Breast epithelium (tissue), 4 donors: ENCODE measurements around the gene ACADVL. TPM values are rescaled to one million over a fixed set of nuclear protein-coding genes. Genes with fewer than 3 reads are reported as not detected.
"Not testable (repeated sequence)": the region's sequence is repeated elsewhere in the genome, so short reads cannot be mapped to it uniquely, and the experiment has no call there.

ENCODE experiments used
- DNase-seq, 2 donors: peaks; one replicate each; pipeline ENCODE4 v3.0.0-alpha.2; 2019; ENCODE audit warnings: low spot score in 2 of 2
- H3K27ac ChIP-seq, 2 donors: fragments of 200-600 bp; sonication (generic) in 1 of 2; one replicate each; pipeline ENCODE4 v1.5.1; 2016 to 2019; ENCODE audit warnings: mild to moderate bottlenecking in 1 of 2
- H3K27me3 ChIP-seq, 2 donors: fragments of 200-600 bp; sonication (generic) in 1 of 2; one replicate each; pipeline versions ENCODE4 v1.5.1 to v1.6.0; 2017 to 2019; ENCODE audit warnings: control low read depth in 1 of 2, mild to moderate bottlenecking in 1 of 2
- H3K36me3 ChIP-seq: fragments of 200-600 bp; one replicate; pipeline ENCODE4 v1.5.1; 2019
- H3K4me1 ChIP-seq, 2 donors: fragments of 200-600 bp; sonication (generic); one replicate each; pipeline ENCODE4 v1.5.1; 2016 to 2019; ENCODE audit warnings: control low read depth in 1 of 2
- H3K4me3 ChIP-seq, 3 donors: fragments of 200-600 bp; sonication (generic); 1 replicate in 2 of 3; 2 replicates in 1 of 3; pipeline ENCODE4 v1.5.1; 2016 to 2019; ENCODE audit warnings: mild to moderate bottlenecking in 3 of 3, moderate library complexity in 2 of 3
- H3K9me3 ChIP-seq, 2 donors: fragments of 200-600 bp; sonication (generic) in 1 of 2; one replicate each; pipeline ENCODE4 v1.5.1; 2016 to 2019; ENCODE audit warnings: control low read depth in 1 of 2
- POLR2A ChIP-seq: fragments of 450-650 bp; IDR thresholded peaks from one replicate; pipeline ENCODE4 v1.6.1; 2016; ENCODE audit warnings: antibody characterized with exemption, mild to moderate bottlenecking, moderate library complexity
- POLR2AphosphoS5 ChIP-seq, 3 donors: sonication (generic); formaldehyde crosslinking; IDR thresholded peaks; one replicate each; pipeline ENCODE4 v1.6.1; 2017; ENCODE audit warnings: antibody characterized with exemption in 3 of 3
- intact Hi-C: fragments of 100-400 bp; cut with DNase I; formaldehyde crosslinking; loops from one replicate; pipeline ENCODE4 v1.15.1; 2023; ENCODE audit warnings: low total_unique reads
- total RNA-seq, 3 donors: library from RNA; depleted of rRNA; stranded (reverse); fragments of >200 nt; gene quantifications; one replicate each; pipeline ENCODE4 v1.1.0, GENCODE V29; 2016
- TF ChIP-seq, protein P1 (sequence below), 3 donors: fragments of 450-650 bp; IDR thresholded peaks; one replicate each; pipeline ENCODE4 v1.5.1; 2016 to 2017; ENCODE audit warnings: antibody characterized with exemption in 3 of 3, mild to moderate bottlenecking in 3 of 3, moderate library complexity in 3 of 3

The ACADVL gene
- total RNA-seq, 3 donors from 2014 or later, result 421 to 1,002 (median 829) TPM

DNA sequence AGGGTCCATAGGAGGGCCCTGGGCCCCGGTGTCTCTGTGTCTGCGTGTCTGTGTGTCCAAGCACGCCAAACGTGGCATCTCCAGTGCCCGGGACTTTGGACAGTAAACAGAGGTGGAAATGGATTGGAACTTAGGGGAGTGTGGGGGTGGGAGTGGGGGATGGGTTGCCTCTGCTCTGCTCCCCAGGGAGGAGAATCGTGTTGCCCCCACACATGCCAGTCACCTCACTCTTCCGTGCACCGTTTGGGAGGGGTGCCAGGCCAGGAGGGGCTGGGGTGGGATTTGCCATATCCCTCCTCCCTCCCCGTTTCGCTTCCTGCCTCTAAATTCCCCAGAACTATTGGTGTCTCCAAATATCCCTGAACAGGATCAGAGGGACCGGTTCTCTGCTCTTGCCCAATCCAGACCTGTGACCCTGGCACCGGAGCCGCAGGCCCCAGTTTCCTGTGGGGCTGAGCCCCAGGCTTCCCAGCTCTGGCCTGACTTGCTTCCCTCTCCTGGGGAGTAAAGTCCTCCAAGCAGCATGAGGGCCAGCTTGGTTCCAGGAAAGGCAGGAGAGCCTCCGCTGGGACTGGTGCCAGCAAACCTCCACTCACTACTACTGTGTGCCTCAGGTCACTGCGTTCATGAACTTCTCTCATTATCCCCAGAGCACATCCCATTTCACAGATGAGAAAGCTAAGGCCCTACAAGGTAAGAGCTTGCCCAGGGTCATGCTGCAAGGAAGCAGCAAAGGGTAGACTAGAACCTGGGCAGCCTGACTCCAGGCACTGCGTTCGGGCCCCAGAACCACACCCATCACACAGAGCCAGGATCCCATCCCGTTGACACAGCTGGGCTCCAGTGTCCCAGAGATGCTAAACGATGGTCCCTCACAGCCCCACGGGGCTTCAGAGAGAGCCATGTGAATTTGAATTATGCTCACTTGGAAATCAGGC lies 40.2 kb upstream of the ACADVL start, which contains the start of gene ASGR1:
Gene ASGR1, minus strand, starts transcription at position 54 of the 938 bp plus-strand sequence. CDS start 807 bp downstream, outside the sequence.
- H3K27ac ChIP-seq, result no peak within 1 kb of the TSS
- H3K27me3 ChIP-seq, result no peaks in the 10 kb centered on the region
- peaks cover 0 to 13% of the 10 kb centered on the region in 2 donors for H3K4me1 ChIP-seq
- H3K9me3 ChIP-seq, result no peaks in the 10 kb centered on the region
- no peak for DNase-seq
- peak within 1 kb of the TSS in 2 of 3 donors; percentile 50 to 65 for H3K4me3 ChIP-seq
- TF ChIP-seq POLR2AphosphoS5 (IDR thresholded peaks at IDR 0.05), result no peak
- TF ChIP-seq POLR2A, result no peak
- TF ChIP-seq, protein P1, sequence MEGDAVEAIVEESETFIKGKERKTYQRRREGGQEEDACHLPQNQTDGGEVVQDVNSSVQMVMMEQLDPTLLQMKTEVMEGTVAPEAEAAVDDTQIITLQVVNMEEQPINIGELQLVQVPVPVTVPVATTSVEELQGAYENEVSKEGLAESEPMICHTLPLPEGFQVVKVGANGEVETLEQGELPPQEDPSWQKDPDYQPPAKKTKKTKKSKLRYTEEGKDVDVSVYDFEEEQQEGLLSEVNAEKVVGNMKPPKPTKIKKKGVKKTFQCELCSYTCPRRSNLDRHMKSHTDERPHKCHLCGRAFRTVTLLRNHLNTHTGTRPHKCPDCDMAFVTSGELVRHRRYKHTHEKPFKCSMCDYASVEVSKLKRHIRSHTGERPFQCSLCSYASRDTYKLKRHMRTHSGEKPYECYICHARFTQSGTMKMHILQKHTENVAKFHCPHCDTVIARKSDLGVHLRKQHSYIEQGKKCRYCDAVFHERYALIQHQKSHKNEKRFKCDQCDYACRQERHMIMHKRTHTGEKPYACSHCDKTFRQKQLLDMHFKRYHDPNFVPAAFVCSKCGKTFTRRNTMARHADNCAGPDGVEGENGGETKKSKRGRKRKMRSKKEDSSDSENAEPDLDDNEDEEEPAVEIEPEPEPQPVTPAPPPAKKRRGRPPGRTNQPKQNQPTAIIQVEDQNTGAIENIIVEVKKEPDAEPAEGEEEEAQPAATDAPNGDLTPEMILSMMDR (IDR thresholded peaks at IDR 0.05), result no peak
- intact Hi-C loops, result no loop called here
- no peaks in the 10 kb centered on the region for H3K36me3 ChIP-seq

DNA sequence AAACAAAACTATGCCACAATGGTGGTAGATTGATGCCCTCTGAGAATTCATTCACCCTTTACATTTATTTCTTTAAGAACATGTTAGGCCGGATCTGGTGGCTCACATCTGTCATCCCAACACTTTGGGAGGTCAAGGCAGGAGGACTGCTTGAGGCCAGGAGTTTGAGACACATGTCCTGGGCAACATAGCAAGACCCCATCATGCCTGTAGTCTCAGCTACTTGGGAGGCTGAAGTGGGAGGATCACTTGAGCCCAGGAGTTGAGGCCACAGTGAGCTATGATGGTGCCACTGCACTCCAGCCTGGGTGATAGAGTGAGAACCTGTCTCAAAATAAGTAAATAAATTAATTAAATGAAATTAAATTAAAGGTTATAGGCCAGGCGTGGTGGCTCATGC lies 37.6 kb upstream of the ACADVL start:
- not testable (repeated sequence) for H3K4me3 ChIP-seq, H3K27me3 ChIP-seq, H3K36me3 ChIP-seq, H3K9me3 ChIP-seq, DNase-seq, H3K27ac ChIP-seq
- intact Hi-C loops, result loop anchor here (1.0 kb wide), 1 partner anchor 17 kb away; no protein-coding TSS in a partner anchor
- peaks cover 0 to 12% of the 10 kb centered on the region in 2 donors for H3K4me1 ChIP-seq

DNA sequence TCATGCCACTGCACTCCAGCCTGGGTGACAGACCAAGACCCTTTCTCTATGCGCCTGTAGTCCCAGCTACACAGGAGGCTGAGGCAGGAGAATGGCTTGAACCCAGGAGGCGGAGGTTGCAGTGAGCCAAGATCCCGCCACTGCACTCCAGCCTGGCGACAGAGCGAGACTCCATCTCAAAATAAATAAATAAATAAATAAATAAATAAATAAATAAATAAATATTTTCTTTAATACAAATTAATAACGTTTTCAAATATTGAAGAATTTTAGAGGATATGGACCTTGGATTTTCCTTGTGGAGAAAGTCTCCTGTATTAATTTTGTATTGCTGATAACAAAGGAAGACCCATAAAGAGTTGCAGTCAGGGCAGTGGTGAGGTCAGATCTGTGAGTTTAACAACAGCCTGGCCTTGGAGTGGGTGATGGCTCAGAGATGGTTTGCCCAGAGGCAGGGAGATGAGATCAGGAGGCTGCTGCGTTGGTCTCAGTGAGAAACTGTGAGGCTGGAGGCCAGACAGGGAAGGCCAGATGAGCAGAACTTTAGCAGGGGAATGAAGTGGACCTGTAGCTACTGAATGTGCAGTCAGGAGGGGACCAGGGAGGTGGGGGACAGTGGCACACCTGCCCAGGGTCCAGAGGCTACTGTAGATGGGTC lies 36.2 kb upstream of the ACADVL start:
- Histone ChIP-seq H3K27me3 (no peaks in the 10 kb centered on the region), H3K4me3 (no peak overlapping the region), H3K27ac (no peak overlapping the region), H3K4me1 (no peaks in the 10 kb centered on the region), H3K9me3 (no peaks in the 10 kb centered on the region), H3K36me3 (no peaks in the 10 kb centered on the region)
- intact Hi-C loops, result no loop called here
- DNase-seq, result no peak
- no peak for TF ChIP-seq POLR2A
- TF ChIP-seq POLR2AphosphoS5 (IDR thresholded peaks at IDR 0.05), result no peak
- TF ChIP-seq, protein P1 (IDR thresholded peaks at IDR 0.05), result no peak

DNA sequence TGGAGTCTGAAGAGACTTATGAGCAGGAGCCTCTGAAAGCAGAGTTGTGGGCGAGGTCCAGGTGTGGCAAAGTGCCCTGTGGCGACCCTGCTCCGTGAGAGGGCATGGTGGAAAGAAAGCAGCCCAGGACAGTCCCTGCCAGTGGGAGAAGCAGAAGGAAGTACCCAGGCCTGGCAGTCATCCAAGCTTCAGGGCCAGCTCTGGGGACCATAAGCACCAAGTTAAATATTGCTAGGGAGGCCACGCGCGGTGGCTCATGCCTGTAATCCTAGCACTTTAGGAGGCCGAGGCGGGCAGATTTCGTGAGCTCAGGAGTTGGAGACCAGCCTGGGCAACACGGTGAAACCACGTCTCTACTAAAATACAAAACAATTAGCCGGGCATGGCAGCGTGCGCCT lies 35.6 kb upstream of the ACADVL start:
- DNase-seq, result no peak
- intact Hi-C loops, result no loop called here
- no peak overlapping the region for H3K4me3 ChIP-seq
- no peaks in the 10 kb centered on the region for H3K27me3 ChIP-seq
- H3K9me3 ChIP-seq, result no peaks in the 10 kb centered on the region
- no peak overlapping the region for H3K27ac ChIP-seq
- TF ChIP-seq, protein P1 (IDR thresholded peaks at IDR 0.05), result no peak
- no peak for TF ChIP-seq POLR2AphosphoS5 (IDR thresholded peaks at IDR 0.05)
- no peak for TF ChIP-seq POLR2A
- H3K4me1 ChIP-seq, result no peaks in the 10 kb centered on the region
- no peaks in the 10 kb centered on the region for H3K36me3 ChIP-seq

DNA sequence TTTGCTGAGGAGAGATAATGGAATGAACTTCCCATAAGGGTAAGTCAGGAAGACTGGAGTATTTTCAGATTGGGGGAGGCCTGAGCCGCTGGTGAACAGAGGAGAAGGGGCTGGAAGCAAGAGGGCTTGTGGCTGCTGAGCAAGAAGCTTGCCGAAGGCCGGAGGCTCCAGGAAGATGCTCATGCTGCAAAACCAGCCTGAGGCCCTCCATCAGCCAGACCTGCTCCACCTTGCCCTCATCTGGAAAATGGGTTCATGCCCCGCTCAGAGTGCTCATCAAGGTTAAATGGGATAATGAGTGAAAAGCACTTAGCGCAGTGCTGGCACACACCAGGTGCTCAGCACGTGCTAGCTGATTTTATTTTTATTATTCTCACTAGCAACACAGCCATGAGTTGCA lies 35.1 kb upstream of the ACADVL start:
- no peak for TF ChIP-seq POLR2A
- TF ChIP-seq, protein P1 (IDR thresholded peaks at IDR 0.05), result no peak
- TF ChIP-seq POLR2AphosphoS5 (IDR thresholded peaks at IDR 0.05), result no peak
- H3K4me3 ChIP-seq, result no peak overlapping the region
- no peak overlapping the region for H3K27ac ChIP-seq
- no peaks in the 10 kb centered on the region for H3K36me3 ChIP-seq
- no peaks in the 10 kb centered on the region for H3K4me1 ChIP-seq
- H3K27me3 ChIP-seq, result no peaks in the 10 kb centered on the region
- H3K9me3 ChIP-seq, result no peaks in the 10 kb centered on the region
- DNase-seq, result no peak
- intact Hi-C loops, result no loop called here
